CD4-positive, alpha-beta T cell treated with Interleukin-12 subunit alpha and Interleukin-12 subunit beta, for 1 hour (primary cell): Measurements from ENCODE around the gene CIRBP.
A peak's percentile ranks its signal among the peaks of the same experiment; 100 is the strongest.
"Not testable (repeated sequence)": the region's sequence is repeated elsewhere in the genome, so short reads cannot be mapped to it uniquely, and the experiment has no call there.

Experiments used
- DNase-seq: peaks from one replicate; pipeline ENCODE4 v3.0.0-alpha.2; 2020

CIRBP gene

DNA sequence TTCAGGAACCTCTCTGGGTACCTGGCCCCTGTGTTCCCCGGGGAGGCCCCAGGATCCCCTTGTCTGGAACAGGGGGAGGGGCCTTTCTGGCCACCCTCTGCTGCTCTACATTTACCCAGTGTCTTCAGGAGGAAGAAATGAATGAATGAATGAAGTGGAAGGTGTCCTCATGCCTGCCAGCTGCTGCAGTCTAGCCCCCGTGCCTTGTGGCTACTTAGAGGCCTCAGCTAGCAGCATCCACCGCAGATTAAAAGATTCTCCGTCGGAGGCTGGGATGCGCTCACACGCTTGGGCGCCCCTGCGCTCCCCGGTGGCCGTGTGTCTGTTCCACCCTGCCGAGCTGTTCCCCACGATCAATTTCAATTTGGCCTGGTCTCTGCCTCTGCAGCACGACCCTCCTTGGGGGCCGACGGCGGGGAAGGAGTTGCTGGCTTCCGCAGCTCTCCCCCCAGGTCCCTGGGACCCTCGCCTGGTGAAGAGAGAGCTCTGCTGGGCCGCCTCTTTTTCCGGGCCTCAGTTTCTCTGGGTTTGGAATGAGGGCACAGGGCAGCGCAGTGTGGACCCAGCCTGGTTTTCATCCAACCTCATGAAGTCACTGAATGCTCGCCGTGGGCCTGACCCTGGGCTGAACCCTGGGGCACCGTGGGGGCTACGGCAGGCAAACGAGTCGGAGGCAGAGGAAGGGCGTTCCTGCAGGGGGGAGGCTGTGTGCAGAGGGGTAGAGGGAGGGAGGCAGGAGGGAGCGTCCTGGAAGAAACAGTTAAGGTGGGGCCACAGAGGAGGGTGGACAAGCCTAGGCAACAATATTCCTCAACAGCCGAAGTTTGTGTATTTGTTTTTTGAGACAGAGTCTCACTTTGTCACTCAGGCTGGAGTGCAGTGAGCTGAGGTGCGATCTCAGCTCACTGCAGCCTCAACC lies 44.8 kb downstream of the CIRBP start:
- DNase-seq: no peak

GRCh38 chr19:1315470-1316166 lies 46.5 kb downstream of the CIRBP start:
- peak; percentile 16 for DNase-seq

DNA sequence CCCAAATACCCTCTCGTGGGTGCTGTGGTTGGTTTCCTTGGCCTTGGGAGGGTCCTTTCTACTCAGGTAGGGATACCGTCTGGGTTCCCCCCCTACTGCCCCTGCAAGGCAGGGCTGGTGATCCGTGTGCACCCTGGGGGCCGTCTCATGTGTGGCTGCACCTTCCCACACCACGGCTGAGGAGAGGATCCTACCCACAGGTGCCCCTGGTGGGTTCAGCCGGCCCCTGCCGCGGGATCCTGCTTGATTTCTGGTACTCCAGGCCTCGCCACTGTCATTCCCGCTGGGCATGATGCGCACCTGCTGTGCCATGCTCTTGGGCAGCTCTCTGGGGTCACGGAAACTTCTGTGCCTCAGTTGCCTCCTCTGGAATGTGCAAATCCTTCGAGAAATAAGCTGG lies 47.3 kb downstream of the CIRBP start:
- DNase-seq: no peak

- no peak for DNase-seq
Observed at GRCh38 chr19:1317274-1318003, 48.3 kb downstream of the CIRBP start.

GRCh38 chr19:1318678-1319471 lies 49.7 kb downstream of the CIRBP start:
- no peak for DNase-seq

DNA sequence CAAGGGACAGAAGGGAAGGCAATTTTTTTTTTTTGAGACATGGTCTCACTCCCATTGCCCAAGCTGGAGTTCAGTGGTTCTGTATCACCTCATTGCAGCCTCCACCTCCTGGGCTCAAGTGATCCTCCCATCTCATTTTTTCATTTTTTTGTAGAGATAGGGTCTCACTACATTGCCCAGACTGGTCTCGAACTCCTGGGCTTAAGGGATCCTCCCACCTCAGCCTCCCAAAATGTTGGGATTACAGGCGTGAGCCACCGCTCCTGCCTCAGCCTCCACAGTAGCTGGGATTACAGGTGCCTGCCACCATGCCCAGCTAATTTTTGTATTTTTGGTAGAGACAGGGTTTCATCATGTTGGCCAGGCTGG lies 51.1 kb downstream of the CIRBP start:
- DNase-seq: not testable (repeated sequence)

DNA sequence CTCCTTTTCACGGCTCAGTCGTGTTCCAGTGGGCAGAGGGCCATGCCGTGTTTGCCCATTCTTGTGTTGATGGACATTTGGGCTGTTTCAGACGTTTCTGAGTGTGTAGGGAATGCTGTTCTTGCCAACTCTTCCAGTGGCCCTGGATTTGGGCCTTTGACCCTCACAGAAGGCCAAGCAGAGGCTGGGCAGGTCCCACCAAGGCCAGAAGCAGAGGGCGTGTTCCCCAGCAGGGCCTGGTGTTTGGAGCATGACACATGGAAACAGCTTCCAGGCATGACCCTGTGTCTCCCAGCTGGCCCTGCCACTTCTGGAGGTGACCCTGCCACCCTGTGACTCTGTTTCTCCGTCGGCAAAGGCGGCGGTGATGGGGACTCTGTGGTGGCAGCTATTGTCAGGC lies 52.4 kb downstream of the CIRBP start:
- DNase-seq: no peak

DNA sequence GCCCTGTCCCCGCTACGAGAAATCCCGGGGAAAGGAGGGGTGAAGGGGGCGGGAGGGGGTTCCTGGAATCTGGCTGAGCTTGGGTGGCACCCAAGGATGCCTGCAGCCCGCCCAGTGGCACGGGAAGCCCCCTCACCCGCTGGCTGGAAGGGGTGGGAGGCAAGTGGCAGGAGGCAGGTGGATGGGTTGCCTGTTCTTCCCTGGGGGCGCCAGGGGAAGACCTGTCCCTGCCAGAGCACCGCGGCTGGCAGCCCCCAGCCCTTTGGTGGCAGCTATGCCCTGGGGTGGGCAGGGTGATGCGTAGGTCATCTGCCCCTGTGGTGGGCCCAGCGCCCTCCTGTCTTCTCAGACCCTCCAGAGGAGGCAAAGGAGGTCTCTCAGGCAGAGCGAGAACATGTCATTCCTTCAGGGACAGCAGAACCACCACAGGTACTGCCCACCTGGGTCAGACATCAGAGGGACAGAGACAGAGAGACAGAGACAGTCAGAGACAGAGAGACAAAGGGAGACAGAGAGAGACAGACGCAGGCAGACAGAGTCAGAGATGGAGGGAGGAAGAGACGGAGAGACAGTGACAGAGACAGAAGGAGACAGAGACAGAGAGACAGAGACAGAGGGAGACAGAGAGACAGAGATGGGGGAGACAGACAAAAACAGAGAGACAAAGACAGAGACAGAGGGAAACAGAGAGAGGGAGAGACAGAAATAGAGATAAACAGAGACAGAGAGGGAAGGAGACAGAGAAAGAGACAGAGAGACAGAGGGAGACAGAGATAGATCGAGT lies 53.3 kb downstream of the CIRBP start:
- no peak for DNase-seq

DNA sequence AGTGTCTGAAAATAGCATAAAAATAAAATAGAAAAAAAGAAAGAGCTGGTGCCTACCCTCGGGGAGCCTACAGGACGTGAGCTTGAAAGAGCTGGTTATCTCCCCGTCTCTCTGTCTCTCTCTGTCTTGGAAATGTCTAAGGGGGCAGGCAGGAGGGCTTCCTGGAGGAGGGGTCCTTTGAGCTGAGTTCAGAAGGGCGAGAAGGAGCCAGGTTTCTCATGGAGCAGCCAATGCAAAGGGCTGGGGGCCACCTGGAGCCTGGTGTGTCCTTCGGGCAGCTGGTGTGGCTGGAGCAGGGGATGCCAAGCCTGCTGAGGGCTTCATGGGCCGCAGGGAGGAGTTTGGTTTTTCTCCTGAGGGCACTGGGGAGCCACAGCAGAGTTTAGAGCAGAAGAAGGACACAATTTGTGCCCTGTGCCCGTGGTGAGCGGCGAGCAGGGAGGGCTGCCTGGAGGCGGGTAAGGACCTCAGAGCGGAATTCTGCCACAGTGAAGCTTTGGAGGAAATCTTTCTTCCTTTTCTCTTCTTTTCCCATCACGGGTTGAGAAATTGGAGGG lies 55.2 kb downstream of the CIRBP start:
- DNase-seq: no peak
